Thoracic aorta (tissue), 2 donors: Measurements from ENCODE around the gene NYAP2. TPM values are rescaled to one million over a fixed set of nuclear protein-coding genes. Genes with fewer than 3 reads are reported as not detected.

ENCODE experiments used
- ATAC-seq: fragments of 150-250 bp; one replicate; pipeline ENCODE4 v1.8.0; 2017; ENCODE audit warnings: low read depth; ENCODE audit not compliant: insufficient number of reproducible peaks, low FRiP score
- DNase-seq: peaks from one replicate; pipeline ENCODE4 v3.0.0-alpha.2; 2020; ENCODE audit warnings: low spot score
- H3K27ac ChIP-seq, 2 donors: fragments of 200-600 bp; sonication (generic); 1 replicate in 1 of 2; 2 replicates in 1 of 2; pipeline ENCODE4 v1.5.1; 2016; ENCODE audit warnings: mild to moderate bottlenecking in 2 of 2, moderate library complexity in 2 of 2
- H3K27me3 ChIP-seq: fragments of 200-600 bp; sonication (generic); replicated peaks from 2 replicates; pipeline ENCODE4 v1.6.0; 2016; ENCODE audit warnings: mild to moderate bottlenecking; ENCODE audit not compliant: insufficient read depth
- H3K36me3 ChIP-seq: fragments of 200-600 bp; sonication (generic); one replicate; pipeline ENCODE4 v1.5.1; 2016
- H3K4me1 ChIP-seq, 2 donors: fragments of 200-600 bp; sonication (generic); 1 replicate in 1 of 2; 2 replicates in 1 of 2; pipeline versions ENCODE4 v1.5.1 to v1.6.0; 2016; ENCODE audit warnings: low read depth in 2 of 2, mild to moderate bottlenecking in 1 of 2; ENCODE audit not compliant: control insufficient read depth in 1 of 2
- H3K4me3 ChIP-seq: fragments of 200-600 bp; sonication (generic); 2 replicates; pipeline ENCODE4 v1.5.1; 2016; ENCODE audit warnings: mild to moderate bottlenecking
- H3K9me3 ChIP-seq: fragments of 200-600 bp; sonication (generic); 2 replicates; pipeline ENCODE4 v1.5.1; 2016
- total RNA-seq, 2 donors: library from RNA; depleted of rRNA; stranded (reverse); fragments of >200 nt; gene quantifications; one replicate each; pipeline versions ENCODE4 v1.1.0 to v1.2.3, GENCODE V29; 2016
- TF ChIP-seq, protein P1 (sequence below): fragments of 200-600 bp; sonication (generic); IDR thresholded peaks from one replicate; pipeline ENCODE4 v1.5.1; 2019; ENCODE audit warnings: antibody characterized with exemption

Gene NYAP2
- total RNA-seq, 2 donors from 2014 or later = 0.14 TPM; not detected in 1

DNA sequence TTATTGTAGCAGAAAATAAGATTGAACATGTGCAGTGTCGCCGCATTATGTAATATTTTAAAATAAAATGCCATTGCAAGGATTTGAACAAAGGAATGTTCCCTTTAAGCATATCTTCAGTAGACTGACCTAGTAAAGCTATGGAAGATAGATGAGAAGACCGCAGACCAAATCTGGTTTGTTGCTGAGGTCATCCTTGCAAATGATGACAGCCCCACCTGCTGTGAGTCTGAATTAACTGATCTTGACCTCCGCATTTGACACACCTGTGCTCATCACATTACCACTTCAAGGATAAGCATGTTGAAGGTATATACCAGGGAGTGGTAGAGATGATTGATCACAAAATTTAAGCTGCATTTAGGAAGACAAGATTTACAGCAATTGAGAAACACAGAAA, 96.2 kb downstream of the NYAP2 start:
- TF ChIP-seq, protein P1, sequence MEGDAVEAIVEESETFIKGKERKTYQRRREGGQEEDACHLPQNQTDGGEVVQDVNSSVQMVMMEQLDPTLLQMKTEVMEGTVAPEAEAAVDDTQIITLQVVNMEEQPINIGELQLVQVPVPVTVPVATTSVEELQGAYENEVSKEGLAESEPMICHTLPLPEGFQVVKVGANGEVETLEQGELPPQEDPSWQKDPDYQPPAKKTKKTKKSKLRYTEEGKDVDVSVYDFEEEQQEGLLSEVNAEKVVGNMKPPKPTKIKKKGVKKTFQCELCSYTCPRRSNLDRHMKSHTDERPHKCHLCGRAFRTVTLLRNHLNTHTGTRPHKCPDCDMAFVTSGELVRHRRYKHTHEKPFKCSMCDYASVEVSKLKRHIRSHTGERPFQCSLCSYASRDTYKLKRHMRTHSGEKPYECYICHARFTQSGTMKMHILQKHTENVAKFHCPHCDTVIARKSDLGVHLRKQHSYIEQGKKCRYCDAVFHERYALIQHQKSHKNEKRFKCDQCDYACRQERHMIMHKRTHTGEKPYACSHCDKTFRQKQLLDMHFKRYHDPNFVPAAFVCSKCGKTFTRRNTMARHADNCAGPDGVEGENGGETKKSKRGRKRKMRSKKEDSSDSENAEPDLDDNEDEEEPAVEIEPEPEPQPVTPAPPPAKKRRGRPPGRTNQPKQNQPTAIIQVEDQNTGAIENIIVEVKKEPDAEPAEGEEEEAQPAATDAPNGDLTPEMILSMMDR = no peak
- H3K4me1 ChIP-seq = no peaks in the 10 kb centered on the region
- no peak overlapping the region for H3K27ac ChIP-seq
- ATAC-seq (no peak), DNase-seq (no peak)
- no peaks in the 10 kb centered on the region for H3K9me3 ChIP-seq
- H3K4me3 ChIP-seq = no peak overlapping the region
- H3K36me3 ChIP-seq = no peaks in the 10 kb centered on the region
- no peaks in the 10 kb centered on the region for H3K27me3 ChIP-seq

DNA sequence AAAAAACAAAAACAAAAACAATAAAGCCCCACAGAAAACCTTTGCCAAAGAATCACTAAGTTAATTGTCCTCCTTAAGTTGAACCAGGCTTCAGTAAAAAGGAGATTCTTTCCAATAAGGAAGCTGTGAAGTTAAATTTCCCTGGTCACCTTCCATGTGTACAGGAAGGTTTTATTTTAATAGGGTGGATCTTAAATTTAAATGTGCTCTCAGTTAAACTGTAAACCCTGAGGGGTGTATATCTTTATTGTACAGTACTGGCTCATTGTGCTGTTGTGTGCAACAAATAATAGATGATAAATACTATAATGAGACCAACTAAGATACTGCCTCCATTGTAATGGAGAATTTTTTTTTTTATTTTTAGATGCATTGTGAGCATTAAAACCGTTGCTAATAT, 97.1 kb downstream of the NYAP2 start:
- H3K9me3 ChIP-seq = no peaks in the 10 kb centered on the region
- H3K27me3 ChIP-seq = no peaks in the 10 kb centered on the region
- H3K4me3 ChIP-seq = no peak overlapping the region
- no peaks in the 10 kb centered on the region for H3K36me3 ChIP-seq
- ATAC-seq (no peak), DNase-seq (no peak)
- H3K4me1 ChIP-seq = no peaks in the 10 kb centered on the region
- H3K27ac ChIP-seq = no peak overlapping the region
- TF ChIP-seq, protein P1 = no peak

DNA sequence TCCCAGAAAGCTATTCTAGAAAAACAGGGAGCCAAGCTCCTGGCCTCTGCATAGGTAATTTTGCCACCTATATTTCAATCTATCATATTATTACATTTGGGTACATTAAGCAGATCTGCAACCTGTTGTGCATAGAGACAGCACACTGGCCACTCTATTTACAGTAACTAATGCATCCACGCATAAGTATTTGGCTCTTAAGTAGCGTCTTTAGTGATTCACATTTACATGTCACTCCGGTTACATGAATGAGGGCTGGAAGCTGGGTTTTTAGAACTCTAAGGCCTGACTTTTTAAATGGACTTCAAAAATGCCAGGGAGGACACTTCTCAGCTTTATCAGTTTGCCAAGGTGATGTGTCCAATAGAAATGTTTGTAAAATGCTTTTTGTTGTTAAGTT, 97.7 kb downstream of the NYAP2 start:
- Histone ChIP-seq H3K36me3 (no peaks in the 10 kb centered on the region), H3K27me3 (no peaks in the 10 kb centered on the region), H3K9me3 (no peaks in the 10 kb centered on the region), H3K27ac (no peak overlapping the region), H3K4me3 (no peak overlapping the region), H3K4me1 (no peaks in the 10 kb centered on the region)
- DNase-seq (no peak), ATAC-seq (no peak)
- TF ChIP-seq, protein P1 = no peak

DNA sequence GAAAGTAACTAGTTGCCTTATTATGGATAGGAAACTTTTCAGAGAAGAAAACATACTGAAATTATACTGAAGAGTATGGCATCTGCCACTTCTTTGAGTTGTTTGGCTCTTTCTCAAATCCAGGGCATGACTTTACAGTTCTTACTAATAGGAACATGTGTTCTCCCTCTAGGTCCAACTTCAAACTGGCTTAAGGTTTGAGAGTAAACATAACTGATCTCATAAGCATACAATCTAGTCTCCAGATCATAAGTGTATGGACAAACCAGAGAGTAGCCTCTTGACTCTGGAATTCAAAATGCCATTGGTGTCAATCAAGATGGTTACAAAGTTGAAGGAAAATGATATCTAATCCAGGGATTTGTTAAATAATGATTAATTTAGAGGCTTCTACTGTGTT, 101.5 kb downstream of the NYAP2 start:
- no peaks in the 10 kb centered on the region for H3K9me3 ChIP-seq
- ATAC-seq (no peak), DNase-seq (no peak)
- TF ChIP-seq, protein P1 = no peak
- no peak overlapping the region for H3K27ac ChIP-seq
- no peak overlapping the region for H3K4me3 ChIP-seq
- no peaks in the 10 kb centered on the region for H3K27me3 ChIP-seq
- H3K36me3 ChIP-seq = no peaks in the 10 kb centered on the region
- H3K4me1 ChIP-seq = no peaks in the 10 kb centered on the region

DNA sequence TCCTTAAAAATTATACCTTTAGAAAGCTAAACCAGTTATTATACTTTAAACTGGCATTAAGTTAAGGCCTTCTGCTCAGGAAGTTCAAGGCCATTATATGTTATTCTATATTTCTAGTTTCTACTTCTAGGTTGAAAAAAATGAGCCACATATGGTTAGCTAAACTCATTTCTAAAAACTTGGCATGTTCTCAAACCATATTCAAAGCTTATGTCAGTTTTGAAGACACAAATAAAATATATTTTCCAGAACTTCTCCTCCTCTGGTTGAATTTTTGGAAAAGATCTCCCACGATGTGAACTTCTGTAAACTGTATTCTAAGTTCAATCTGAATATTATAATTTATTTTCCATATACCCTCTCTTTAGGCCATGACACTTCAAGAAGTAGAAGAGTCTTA, 103.5 kb downstream of the NYAP2 start:
- TF ChIP-seq, protein P1 = no peak
- ATAC-seq = no peak
- Histone ChIP-seq H3K4me1 (no peaks in the 10 kb centered on the region), H3K27ac (no peak overlapping the region), H3K9me3 (no peaks in the 10 kb centered on the region), H3K36me3 (no peaks in the 10 kb centered on the region), H3K27me3 (no peaks in the 10 kb centered on the region), H3K4me3 (no peak overlapping the region)
- DNase-seq = no peak
